PC-3 (cell line): Measurements from ENCODE around the gene ERRFI1.

Experiments
- CTCF ChIP-seq: fragments of 300-600 bp; sonication (generic); conservative IDR thresholded peaks from 2 replicates; pipeline ENCODE4 v1.5.1; 2017; ENCODE audit warnings: antibody characterized with exemption, low read depth, mild to moderate bottlenecking, low read length
- EZH2phosphoT487 ChIP-seq: fragments of 300-600 bp; sonication (generic); IDR thresholded peaks from 2 replicates; pipeline ENCODE4 v1.6.1; 2018; ENCODE audit warnings: mild to moderate bottlenecking, antibody characterized with exemption, low read length, borderline replicate concordance

GRCh38 chr1:8062861-8063260 is 36.8 kb upstream of the ERRFI1 start:
- TF ChIP-seq CTCF (no peak), EZH2phosphoT487 (no peak)
